HepG2 (cell line): ENCODE results near the gene LHFPL2. TPM values are rescaled to one million over a fixed set of nuclear protein-coding genes. Genes with fewer than 3 reads are reported as not detected.

Experiments
- HDAC6 ChIP-seq: fragments of 200-600 bp; sonication (generic); IDR thresholded peaks from 2 replicates; pipeline ENCODE4 v1.7.0; 2017; ENCODE audit warnings: mild to moderate bottlenecking, antibody characterized with exemption, low read length, low read depth
- ISL2 ChIP-seq: sonication (generic); formaldehyde crosslinking; IDR thresholded peaks from 2 replicates; pipeline ENCODE4 v1.5.0; 2020; ENCODE audit warnings: missing genetic modification reagents
- MED1 ChIP-seq: sonication (generic); formaldehyde crosslinking; IDR thresholded peaks from 2 replicates; pipeline ENCODE4 v1.4.0; 2020; ENCODE audit warnings: missing genetic modification reagents
- NFIC ChIP-seq: IDR thresholded peaks from 2 replicates; pipeline ENCODE4 v1.6.1; 2012; ENCODE audit warnings: mild to moderate bottlenecking, low read length, inconsistent platforms
- PRMT3 ChIP-seq: sonication (generic); formaldehyde crosslinking; IDR thresholded peaks from 2 replicates; pipeline ENCODE4 v1.8.1; 2022; ENCODE audit warnings: low read depth, mild to moderate bottlenecking, moderate library complexity, missing genetic modification reagents, borderline replicate concordance
- SAP130 ChIP-seq: IDR thresholded peaks from 2 replicates; pipeline ENCODE4 v1.6.1; 2016; ENCODE audit warnings: low read depth
- SMC3 ChIP-seq: IDR thresholded peaks from 2 replicates; pipeline ENCODE4 v1.6.1; 2011; ENCODE audit warnings: low read length, improper control_type of control experiment
- ZNF3 ChIP-seq: IDR thresholded peaks from 2 replicates; pipeline ENCODE4 v1.7.0; 2017; ENCODE audit warnings: inconsistent platforms
- ZNF30 ChIP-seq: sonication (generic); formaldehyde crosslinking; IDR thresholded peaks from 2 replicates; pipeline ENCODE4 v1.5.0; 2020; ENCODE audit warnings: mild to moderate bottlenecking, missing genetic modification reagents
- ZNF33B ChIP-seq: sonication (generic); formaldehyde crosslinking; IDR thresholded peaks from 2 replicates; pipeline ENCODE4 v1.5.1; 2020; ENCODE audit warnings: mild to moderate bottlenecking, missing genetic modification reagents
- ZNF558 ChIP-seq: sonication (generic); formaldehyde crosslinking; IDR thresholded peaks from 2 replicates; pipeline ENCODE4 v1.9.0; 2022; ENCODE audit warnings: mild to moderate bottlenecking, missing genetic modification reagents, borderline replicate concordance
- polyA plus RNA-seq, 8 experiments: library from polyadenylated mRNA; depleted of rRNA in 3 of 8; stranded (reverse) in 7 of 8; unstranded in 1 of 8; fragments of >200 nt; fragmentation: Illumina TruSeq in 4 of 8; extraction: Trizol in 4 of 8; gene quantifications; 2 replicates each; pipeline versions ENCODE4 v1.2.1 to v1.2.3, GENCODE V29; 2011 to 2016; ENCODE audit warnings: low read depth in 4 of 8, missing spikeins in 1 of 8, mixed read lengths in 1 of 8; ENCODE audit not compliant: insufficient read depth in 1 of 8
- total RNA-seq, 5 experiments: library from RNA; depleted of rRNA; stranded (reverse); fragments of >200 nt; fragmentation: Illumina TruSeq; extraction: Trizol; gene quantifications; 2 replicates each; pipeline ENCODE4 v1.2.3, GENCODE V29; 2016; ENCODE audit warnings: low read depth in 1 of 5
- TF ChIP-seq, protein P1 (sequence below), 2 experiments: sonication (generic) in 1 of 2; formaldehyde crosslinking in 1 of 2; IDR thresholded peaks; 2 replicates each; pipeline versions ENCODE4 v1.4.0 to v1.6.1; 2016 to 2020; ENCODE audit warnings: borderline replicate concordance in 1 of 2, low read depth in 1 of 2, mild to moderate bottlenecking in 1 of 2, missing genetic modification reagents in 1 of 2
- TF ChIP-seq, protein P2 (sequence below): sonication (generic); formaldehyde crosslinking; IDR thresholded peaks from 2 replicates; pipeline ENCODE4 v1.4.0; 2020; ENCODE audit warnings: low read depth, missing genetic modification reagents
- TF ChIP-seq, protein P3 (sequence below): sonication (generic); formaldehyde crosslinking; IDR thresholded peaks from 2 replicates; pipeline ENCODE4 v1.4.0; 2020; ENCODE audit warnings: low read depth, mild to moderate bottlenecking, missing genetic modification reagents
- TF ChIP-seq, protein P4 (sequence below): sonication (generic); formaldehyde crosslinking; IDR thresholded peaks from 2 replicates; pipeline ENCODE4 v1.5.1; 2020; ENCODE audit warnings: mild to moderate bottlenecking, missing genetic modification reagents, moderate library complexity

LHFPL2 gene
- total and polyA plus RNA-seq, 2 of the 13 experiments (the other 11 are each of a cell fraction or from before 2014, with no cell fraction given), result 6.0 to 20.0 TPM

DNA sequence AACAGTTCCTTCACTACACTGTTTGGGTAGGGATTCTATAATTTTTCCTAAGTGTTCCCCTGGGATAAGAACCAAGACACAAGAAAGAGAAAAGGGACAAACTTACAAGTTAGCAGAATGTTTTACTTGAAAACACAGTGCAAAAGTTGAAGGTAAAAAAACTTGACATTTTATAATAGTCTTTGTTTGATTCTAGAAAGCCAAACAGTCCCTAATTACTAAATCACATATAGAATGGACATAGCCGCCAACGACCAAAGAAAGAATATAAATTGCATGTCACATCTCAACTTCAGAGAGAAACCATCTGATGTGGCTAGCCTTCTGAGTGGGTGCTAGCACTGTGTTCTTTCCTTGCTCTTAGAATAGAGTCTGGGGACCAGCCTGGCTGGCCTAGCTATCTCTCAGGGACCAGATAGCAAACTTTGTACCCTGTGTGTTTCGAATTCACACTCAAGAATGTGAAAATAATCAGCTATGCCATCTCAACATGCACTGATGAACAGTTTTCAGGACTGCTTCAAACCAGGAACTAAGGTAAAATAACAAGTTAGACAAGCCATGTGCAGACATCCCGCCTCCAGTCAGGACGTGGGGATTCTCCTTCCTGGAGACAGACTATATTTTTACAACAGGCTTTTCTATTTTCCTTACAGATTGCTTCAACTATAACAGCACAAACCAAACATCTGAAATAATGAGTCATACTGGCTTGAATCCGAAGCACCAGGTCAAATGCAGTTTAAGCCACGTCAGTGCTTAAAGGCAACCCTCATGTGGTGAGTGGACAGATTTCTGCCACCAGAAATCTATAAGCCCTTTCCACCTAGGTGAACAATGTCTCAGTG, 53.7 kb downstream of the LHFPL2 start (continued):
- TF ChIP-seq, protein P1, sequence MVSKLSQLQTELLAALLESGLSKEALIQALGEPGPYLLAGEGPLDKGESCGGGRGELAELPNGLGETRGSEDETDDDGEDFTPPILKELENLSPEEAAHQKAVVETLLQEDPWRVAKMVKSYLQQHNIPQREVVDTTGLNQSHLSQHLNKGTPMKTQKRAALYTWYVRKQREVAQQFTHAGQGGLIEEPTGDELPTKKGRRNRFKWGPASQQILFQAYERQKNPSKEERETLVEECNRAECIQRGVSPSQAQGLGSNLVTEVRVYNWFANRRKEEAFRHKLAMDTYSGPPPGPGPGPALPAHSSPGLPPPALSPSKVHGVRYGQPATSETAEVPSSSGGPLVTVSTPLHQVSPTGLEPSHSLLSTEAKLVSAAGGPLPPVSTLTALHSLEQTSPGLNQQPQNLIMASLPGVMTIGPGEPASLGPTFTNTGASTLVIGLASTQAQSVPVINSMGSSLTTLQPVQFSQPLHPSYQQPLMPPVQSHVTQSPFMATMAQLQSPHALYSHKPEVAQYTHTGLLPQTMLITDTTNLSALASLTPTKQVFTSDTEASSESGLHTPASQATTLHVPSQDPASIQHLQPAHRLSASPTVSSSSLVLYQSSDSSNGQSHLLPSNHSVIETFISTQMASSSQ (IDR thresholded peaks at IDR 0.05; ENCODE audit: low read depth), result no peak
- TF ChIP-seq, protein P1 (CRISPR knock-in tag; IDR thresholded peaks at IDR 0.05; ENCODE audit: borderline replicate concordance), result no peak
- TF ChIP-seq MED1 (CRISPR knock-in tag) (no peak), ZNF30 (CRISPR knock-in tag) (no peak), PRMT3 (CRISPR knock-in tag) (no peak), HDAC6 (no peak), SAP130 (CRISPR knock-in tag) (peak; percentile 37), NFIC (no peak), ZNF558 (CRISPR knock-in tag) (no peak), ZNF33B (no peak), ZNF3 (no peak), ISL2 (CRISPR knock-in tag) (no peak), SMC3 (no peak)
- TF ChIP-seq, protein P2, sequence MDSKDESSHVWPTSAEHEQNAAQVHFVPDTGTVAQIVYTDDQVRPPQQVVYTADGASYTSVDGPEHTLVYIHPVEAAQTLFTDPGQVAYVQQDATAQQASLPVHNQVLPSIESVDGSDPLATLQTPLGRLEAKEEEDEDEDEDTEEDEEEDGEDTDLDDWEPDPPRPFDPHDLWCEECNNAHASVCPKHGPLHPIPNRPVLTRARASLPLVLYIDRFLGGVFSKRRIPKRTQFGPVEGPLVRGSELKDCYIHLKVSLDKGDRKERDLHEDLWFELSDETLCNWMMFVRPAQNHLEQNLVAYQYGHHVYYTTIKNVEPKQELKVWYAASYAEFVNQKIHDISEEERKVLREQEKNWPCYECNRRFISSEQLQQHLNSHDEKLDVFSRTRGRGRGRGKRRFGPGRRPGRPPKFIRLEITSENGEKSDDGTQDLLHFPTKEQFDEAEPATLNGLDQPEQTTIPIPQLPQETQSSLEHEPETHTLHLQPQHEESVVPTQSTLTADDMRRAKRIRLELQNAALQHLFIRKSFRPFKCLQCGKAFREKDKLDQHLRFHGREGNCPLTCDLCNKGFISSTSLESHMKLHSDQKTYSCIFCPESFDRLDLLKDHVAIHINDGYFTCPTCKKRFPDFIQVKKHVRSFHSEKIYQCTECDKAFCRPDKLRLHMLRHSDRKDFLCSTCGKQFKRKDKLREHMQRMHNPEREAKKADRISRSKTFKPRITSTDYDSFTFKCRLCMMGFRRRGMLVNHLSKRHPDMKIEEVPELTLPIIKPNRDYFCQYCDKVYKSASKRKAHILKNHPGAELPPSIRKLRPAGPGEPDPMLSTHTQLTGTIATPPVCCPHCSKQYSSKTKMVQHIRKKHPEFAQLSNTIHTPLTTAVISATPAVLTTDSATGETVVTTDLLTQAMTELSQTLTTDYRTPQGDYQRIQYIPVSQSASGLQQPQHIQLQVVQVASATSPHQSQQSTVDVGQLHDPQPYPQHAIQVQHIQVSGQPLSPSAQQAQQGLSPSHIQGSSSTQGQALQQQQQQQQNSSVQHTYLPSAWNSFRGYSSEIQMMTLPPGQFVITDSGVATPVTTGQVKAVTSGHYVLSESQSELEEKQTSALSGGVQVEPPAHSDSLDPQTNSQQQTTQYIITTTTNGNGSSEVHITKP (CRISPR knock-in tag), result no peak
- TF ChIP-seq, protein P3, sequence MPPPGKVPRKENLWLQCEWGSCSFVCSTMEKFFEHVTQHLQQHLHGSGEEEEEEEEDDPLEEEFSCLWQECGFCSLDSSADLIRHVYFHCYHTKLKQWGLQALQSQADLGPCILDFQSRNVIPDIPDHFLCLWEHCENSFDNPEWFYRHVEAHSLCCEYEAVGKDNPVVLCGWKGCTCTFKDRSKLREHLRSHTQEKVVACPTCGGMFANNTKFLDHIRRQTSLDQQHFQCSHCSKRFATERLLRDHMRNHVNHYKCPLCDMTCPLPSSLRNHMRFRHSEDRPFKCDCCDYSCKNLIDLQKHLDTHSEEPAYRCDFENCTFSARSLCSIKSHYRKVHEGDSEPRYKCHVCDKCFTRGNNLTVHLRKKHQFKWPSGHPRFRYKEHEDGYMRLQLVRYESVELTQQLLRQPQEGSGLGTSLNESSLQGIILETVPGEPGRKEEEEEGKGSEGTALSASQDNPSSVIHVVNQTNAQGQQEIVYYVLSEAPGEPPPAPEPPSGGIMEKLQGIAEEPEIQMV, result no peak
- TF ChIP-seq, protein P4, sequence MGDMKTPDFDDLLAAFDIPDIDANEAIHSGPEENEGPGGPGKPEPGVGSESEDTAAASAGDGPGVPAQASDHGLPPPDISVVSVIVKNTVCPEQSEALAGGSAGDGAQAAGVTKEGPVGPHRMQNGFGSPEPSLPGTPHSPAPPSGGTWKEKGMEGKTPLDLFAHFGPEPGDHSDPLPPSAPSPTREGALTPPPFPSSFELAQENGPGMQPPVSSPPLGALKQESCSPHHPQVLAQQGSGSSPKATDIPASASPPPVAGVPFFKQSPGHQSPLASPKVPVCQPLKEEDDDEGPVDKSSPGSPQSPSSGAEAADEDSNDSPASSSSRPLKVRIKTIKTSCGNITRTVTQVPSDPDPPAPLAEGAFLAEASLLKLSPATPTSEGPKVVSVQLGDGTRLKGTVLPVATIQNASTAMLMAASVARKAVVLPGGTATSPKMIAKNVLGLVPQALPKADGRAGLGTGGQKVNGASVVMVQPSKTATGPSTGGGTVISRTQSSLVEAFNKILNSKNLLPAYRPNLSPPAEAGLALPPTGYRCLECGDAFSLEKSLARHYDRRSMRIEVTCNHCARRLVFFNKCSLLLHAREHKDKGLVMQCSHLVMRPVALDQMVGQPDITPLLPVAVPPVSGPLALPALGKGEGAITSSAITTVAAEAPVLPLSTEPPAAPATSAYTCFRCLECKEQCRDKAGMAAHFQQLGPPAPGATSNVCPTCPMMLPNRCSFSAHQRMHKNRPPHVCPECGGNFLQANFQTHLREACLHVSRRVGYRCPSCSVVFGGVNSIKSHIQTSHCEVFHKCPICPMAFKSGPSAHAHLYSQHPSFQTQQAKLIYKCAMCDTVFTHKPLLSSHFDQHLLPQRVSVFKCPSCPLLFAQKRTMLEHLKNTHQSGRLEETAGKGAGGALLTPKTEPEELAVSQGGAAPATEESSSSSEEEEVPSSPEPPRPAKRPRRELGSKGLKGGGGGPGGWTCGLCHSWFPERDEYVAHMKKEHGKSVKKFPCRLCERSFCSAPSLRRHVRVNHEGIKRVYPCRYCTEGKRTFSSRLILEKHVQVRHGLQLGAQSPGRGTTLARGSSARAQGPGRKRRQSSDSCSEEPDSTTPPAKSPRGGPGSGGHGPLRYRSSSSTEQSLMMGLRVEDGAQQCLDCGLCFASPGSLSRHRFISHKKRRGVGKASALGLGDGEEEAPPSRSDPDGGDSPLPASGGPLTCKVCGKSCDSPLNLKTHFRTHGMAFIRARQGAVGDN (CRISPR knock-in tag), result no peak
